Panc1 (cell line): Measurements from ENCODE around the gene CCDC137. TPM values are rescaled to one million over a fixed set of nuclear protein-coding genes. Genes with fewer than 3 reads are reported as not detected.

ENCODE experiments used
- ATAC-seq: fragments of 200-7000 bp; cut with Tn5 transposase; 2 replicates; pipeline ENCODE4 v1.9.1; 2020; ENCODE audit warnings: mild to moderate bottlenecking, moderate library complexity
- BruUV-seq: library from RNA; stranded (reverse); fragments of 400-500 nt; replicated peaks from 2 replicates; lab custom pipeline; 2021; lab: Mats Ljungman, UMichigan
- CTCF ChIA-PET: fragments of 300-600 bp; sonication (Branson Sonifier 250); formaldehyde crosslinking; loops from one replicate; lab custom pipeline; 2022; ENCODE audit warnings: antibody characterized with exemption; lab: Charles Lee
- POLR2A ChIA-PET: fragments of 300-600 bp; sonication (Branson Sonifier 250); formaldehyde crosslinking; loops from one replicate; lab custom pipeline; 2022; ENCODE audit warnings: antibody characterized with exemption; lab: Charles Lee
- DNase-seq: peaks from one replicate; pipeline ENCODE4 v3.0.0-alpha.2; 2010; ENCODE audit warnings: low read depth, low spot score
- H3K27ac ChIP-seq: 2 replicates; pipeline ENCODE4 v1.5.1; 2011; ENCODE audit warnings: mild to moderate bottlenecking, low read length, inconsistent platforms
- H3K27me3 ChIP-seq: fragments of 200-500 bp; sonication (Bioruptor generic); 2 replicates; pipeline ENCODE4 v1.6.0; 2014; ENCODE audit warnings: low read length, inconsistent platforms; ENCODE audit not compliant: control insufficient read depth, insufficient read depth
- H3K36me3 ChIP-seq: fragments of 200-500 bp; sonication (Bioruptor generic); 2 replicates; pipeline ENCODE4 v1.5.1; 2014; ENCODE audit warnings: inconsistent platforms, mild to moderate bottlenecking, low read length, moderate library complexity; ENCODE audit not compliant: control insufficient read depth, insufficient read depth
- H3K4me1 ChIP-seq: 2 replicates; pipeline ENCODE4 v1.5.1; 2011; ENCODE audit warnings: inconsistent platforms, mild to moderate bottlenecking, low read length, moderate library complexity; ENCODE audit not compliant: control insufficient read depth, insufficient read depth
- H3K4me3 ChIP-seq, 2 experiments: 2 replicates each; pipeline ENCODE4 v1.5.1; 2011 to 2012; ENCODE audit warnings: low read depth in 2 of 2, low read length in 2 of 2, mild to moderate bottlenecking in 2 of 2, inconsistent platforms in 1 of 2, moderate library complexity in 1 of 2
- H3K9me3 ChIP-seq: fragments of 200-500 bp; sonication (Bioruptor generic); 2 replicates; pipeline ENCODE4 v1.5.1; 2014; ENCODE audit warnings: low read depth, mild to moderate bottlenecking, inconsistent platforms, low read length, moderate library complexity; ENCODE audit not compliant: control insufficient read depth, insufficient read depth
- CTCF ChIP-seq: fragments of 450-650 bp; IDR thresholded peaks from 2 replicates; pipeline ENCODE4 v1.5.1; 2017; ENCODE audit warnings: mild to moderate bottlenecking
- POLR2AphosphoS5 ChIP-seq: IDR thresholded peaks from 2 replicates; pipeline ENCODE4 v1.6.1; 2012; ENCODE audit warnings: mild to moderate bottlenecking, low read depth, low read length, moderate library complexity
- REST ChIP-seq, 2 experiments: IDR thresholded peaks; 2 replicates each; pipeline ENCODE4 v1.6.1; 2011 to 2012; ENCODE audit warnings: low read depth in 2 of 2, control low read depth in 1 of 2, low read length in 1 of 2, mild to moderate bottlenecking in 1 of 2, moderate library complexity in 1 of 2; ENCODE audit not compliant: insufficient read depth in 1 of 2
- SIN3A ChIP-seq: IDR thresholded peaks from 2 replicates; pipeline ENCODE4 v1.6.1; 2012; ENCODE audit warnings: low read depth, mild to moderate bottlenecking, low read length, moderate library complexity, borderline replicate concordance; ENCODE audit not compliant: insufficient read depth
- TCF7L2 ChIP-seq: IDR thresholded peaks from 2 replicates; pipeline ENCODE4 v1.6.1; 2011; ENCODE audit warnings: mild to moderate bottlenecking, low read depth, low read length, inconsistent platforms
- in situ Hi-C: cut with HindIII; loops from 2 replicates; pipeline ENCODE4 v1.10.0; 2016; ENCODE audit warnings: low sequenced_read_pairs, low pct_unique_long_range_greater_than_20kb
- intact Hi-C: fragments of 100-400 bp; cut with micrococcal nuclease; formaldehyde crosslinking; loops from one replicate; pipeline ENCODE4 v1.10.0; 2022; ENCODE audit not compliant: unreplicated experiment
- total RNA-seq: library from RNA; stranded (reverse); gene quantifications from one replicate; pipeline ENCODE4 v1.2.1, GENCODE V29; 2021; ENCODE audit not compliant: unreplicated experiment

Gene CCDC137
- total RNA-seq, 1 experiment from 2014 or later, result 74.6 TPM

GRCh38 chr17:81686614-81687013 is 20.1 kb downstream of the CCDC137 start:
- Histone ChIP-seq H3K27me3 (no peaks in the 10 kb centered on the region), H3K9me3 (no peaks in the 10 kb centered on the region), H3K27ac (no peak overlapping the region), H3K4me3 (no peak overlapping the region), H3K4me1 (peaks cover 19% of the 10 kb centered on the region), H3K36me3 (peaks cover 22% of the 10 kb centered on the region; the same call in 1 of the 2 replicates)
- intact Hi-C loops (no loop called here), in situ Hi-C loops (no loop called here)
- no TSS peak for BruUV-seq
- no peak for TF ChIP-seq SIN3A
- ATAC-seq (no peak), DNase-seq (no peak)
- ChIA-PET POLR2A (no interaction called here), CTCF (no interaction called here)

GRCh38 chr17:81687770-81688541 is 21.4 kb downstream of the CCDC137 start:
- POLR2A ChIA-PET, result no interaction called here
- no peak overlapping the region for H3K4me3 ChIP-seq
- ATAC-seq (no peak), DNase-seq (no peak)
- H3K27ac ChIP-seq, result no peak overlapping the region
- in situ Hi-C loops, result no loop called here
- no peak for TF ChIP-seq SIN3A
- TF ChIP-seq REST (IDR thresholded peaks at IDR 0.05; ENCODE audit: insufficient read depth in 1 of 2, low read depth in 2 of 2, low read length in 1 of 2), result no peak
- TF ChIP-seq TCF7L2, result no peak
- TF ChIP-seq POLR2AphosphoS5, result no peak
- peaks cover 11% of the 10 kb centered on the region for H3K4me1 ChIP-seq
- intact Hi-C loops, result no loop called here
- peaks cover 22% of the 10 kb centered on the region; the same call in 1 of the 2 replicates for H3K36me3 ChIP-seq
- no peaks in the 10 kb centered on the region for H3K9me3 ChIP-seq
- no peaks in the 10 kb centered on the region for H3K27me3 ChIP-seq
- BruUV-seq, result no TSS peak
- CTCF ChIA-PET, result no interaction called here

- intact Hi-C loops, result no loop called here
- POLR2A ChIA-PET, result no interaction called here
- H3K9me3 ChIP-seq, result no peaks in the 10 kb centered on the region
- CTCF ChIA-PET, result no interaction called here
- ATAC-seq (no peak), DNase-seq (no peak)
- H3K36me3 ChIP-seq, result peaks cover 18% of the 10 kb centered on the region; the same call in 1 of the 2 replicates
- no TSS peak for BruUV-seq
- H3K27ac ChIP-seq, result no peak overlapping the region
- H3K4me1 ChIP-seq, result peaks cover 11% of the 10 kb centered on the region
- TF ChIP-seq REST (IDR thresholded peaks at IDR 0.05; ENCODE audit: insufficient read depth in 1 of 2, low read depth in 2 of 2, low read length in 1 of 2) (no peak), SIN3A (no peak), TCF7L2 (no peak), CTCF (no peak), POLR2AphosphoS5 (no peak)
- no peaks in the 10 kb centered on the region for H3K27me3 ChIP-seq
- in situ Hi-C loops, result no loop called here
- no peak overlapping the region for H3K4me3 ChIP-seq
Measured at GRCh38 chr17:81688616-81689015, 22.1 kb downstream of the CCDC137 start.
